ENCODE results near the gene GABARAP. TPM values are rescaled to one million over a fixed set of nuclear protein-coding genes. Genes with fewer than 3 reads are reported as not detected.

Gene GABARAP
- polyA plus RNA-seq, 1 of the 3 experiments (the other 2 are of a cell fraction): 585 TPM

DNA sequence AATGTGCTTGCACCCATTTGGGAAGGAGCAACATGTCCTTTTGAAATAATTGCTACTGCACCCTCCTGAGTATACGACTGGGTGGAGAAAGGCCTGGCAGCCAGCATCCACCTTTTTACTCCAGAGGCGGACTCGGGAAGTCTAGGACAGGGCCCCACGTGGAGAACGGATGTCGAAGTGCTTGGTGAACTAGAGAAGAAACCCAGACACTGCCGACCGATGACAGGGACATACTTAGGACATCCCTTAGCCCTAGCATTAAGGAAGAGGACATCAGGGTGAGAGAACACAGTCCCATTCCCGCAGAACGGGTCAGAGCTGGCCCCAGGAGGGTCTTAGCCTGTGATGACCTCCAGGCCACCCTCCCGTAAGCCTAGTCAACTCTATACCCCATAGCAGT, 48.4 kb upstream of the GABARAP start:
- Histone ChIP-seq H3K9ac (no peak overlapping the region), H3K36me3 (replicated peaks in 1 of 2; ENCODE audit: control insufficient read depth in 1 of 2, insufficient read depth in 2 of 2, low read length in 1 of 2) (no peaks in the 10 kb centered on the region), H3K4me3 (ENCODE audit: low read depth in 2 of 2, low read length in 1 of 2) (no peak overlapping the region), H3K9me3 (no peaks in the 10 kb centered on the region), H3F3A (replicated peaks; ENCODE audit: insufficient read depth) (peaks cover 10% of the 10 kb centered on the region), H3K79me2 (ENCODE audit: insufficient read depth) (no peaks in the 10 kb centered on the region), H3K9me2 (no peaks in the 10 kb centered on the region), H2AFZ (ENCODE audit: low read depth) (no peak overlapping the region), H3K27me3 (ENCODE audit: insufficient read depth) (peaks cover 30% of the 10 kb centered on the region; the same call in 1 of the 2 replicates), H4K20me1 (ENCODE audit: insufficient read depth) (no peaks in the 10 kb centered on the region), H3K4me2 (no peak overlapping the region), H3K27ac (ENCODE audit: low read depth in 2 of 2, low read length in 1 of 2) (no peak overlapping the region), H3K4me1 (ENCODE audit: control insufficient read depth in 1 of 2, insufficient read depth in 2 of 2, low read depth in 1 of 2, low read length in 1 of 2) (peaks cover 0 to 6% of the 10 kb centered on the region in 2 experiments; a peak in 1 of 4 replicates)
- CTCF ChIA-PET: interaction anchor here (3.5 kb wide), 1 partner anchor 9 kb away, joined by 34 read pairs; the partner anchor contains the start of gene SLC2A4
- POLR2A ChIA-PET: no interaction called here
- no peak for DNase-seq
- 56% methylated on average over 9 of the region's 11 CpGs for WGBS (ENCODE audit: low lambda C conversion rate)
- TF ChIP-seq RCOR1 (IDR thresholded peaks at IDR 0.05; ENCODE audit: low read length) (no peak), TAF1 (IDR thresholded peaks at IDR 0.05; ENCODE audit: borderline replicate concordance, low read depth, low read length) (no peak), MEF2A (IDR thresholded peaks at IDR 0.05; ENCODE audit: borderline replicate concordance, low read depth) (no peak), RAD21 (IDR thresholded peaks at IDR 0.05; ENCODE audit: low read length) (no peak), YY1 (IDR thresholded peaks at IDR 0.05; ENCODE audit: low read depth) (no peak), FOXJ3 (CRISPR knock-in tag; IDR thresholded peaks at IDR 0.05) (no peak)
- TF ChIP-seq, protein P1, sequence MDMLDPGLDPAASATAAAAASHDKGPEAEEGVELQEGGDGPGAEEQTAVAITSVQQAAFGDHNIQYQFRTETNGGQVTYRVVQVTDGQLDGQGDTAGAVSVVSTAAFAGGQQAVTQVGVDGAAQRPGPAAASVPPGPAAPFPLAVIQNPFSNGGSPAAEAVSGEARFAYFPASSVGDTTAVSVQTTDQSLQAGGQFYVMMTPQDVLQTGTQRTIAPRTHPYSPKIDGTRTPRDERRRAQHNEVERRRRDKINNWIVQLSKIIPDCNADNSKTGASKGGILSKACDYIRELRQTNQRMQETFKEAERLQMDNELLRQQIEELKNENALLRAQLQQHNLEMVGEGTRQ (IDR thresholded peaks at IDR 0.05; ENCODE audit: borderline replicate concordance, low read depth, low read length): no peak

DNA sequence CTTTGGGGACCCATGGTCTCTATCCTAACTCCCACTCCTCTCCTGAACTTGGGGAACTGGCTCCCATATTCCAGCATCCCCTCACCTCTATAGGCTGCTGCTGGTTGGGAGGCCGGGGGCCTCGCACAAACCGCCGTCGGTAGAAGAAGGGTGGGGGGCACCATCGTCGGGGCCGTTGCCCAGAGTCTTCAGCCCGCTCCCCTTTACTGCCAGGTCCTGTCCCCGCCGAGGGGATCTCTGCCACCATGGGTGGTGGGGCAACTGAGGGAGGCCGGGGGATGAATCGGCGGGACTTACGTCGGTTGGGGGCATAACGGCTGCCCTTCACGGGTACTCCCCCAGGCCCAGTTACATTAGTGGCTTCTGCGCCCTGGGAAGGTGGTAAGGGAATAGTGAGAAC, 47.9 kb upstream of the GABARAP start:
- 61% methylated on average over 8 of the region's 19 CpGs for WGBS (ENCODE audit: low lambda C conversion rate)
- no peak for TF ChIP-seq GABPA (IDR thresholded peaks at IDR 0.05; ENCODE audit: low read depth)
- no peak for TF ChIP-seq TAF1 (IDR thresholded peaks at IDR 0.05; ENCODE audit: borderline replicate concordance, low read depth, low read length)
- TF ChIP-seq YY1 (IDR thresholded peaks at IDR 0.05; ENCODE audit: low read depth): no peak
- no peak for TF ChIP-seq MXI1 (IDR thresholded peaks at IDR 0.05; ENCODE audit: low read depth, low read length)
- TF ChIP-seq JUND (IDR thresholded peaks at IDR 0.05): no peak
- TF ChIP-seq RXRA (IDR thresholded peaks at IDR 0.05; ENCODE audit: borderline replicate concordance, low read depth): no peak
- no peak for TF ChIP-seq RAD21 (IDR thresholded peaks at IDR 0.05; ENCODE audit: low read length)
- no peak for TF ChIP-seq GATA2 (CRISPR knock-in tag; IDR thresholded peaks at IDR 0.05)
- Histone ChIP-seq H3K36me3 (replicated peaks in 1 of 2; ENCODE audit: control insufficient read depth in 1 of 2, insufficient read depth in 2 of 2, low read length in 1 of 2) (no peaks in the 10 kb centered on the region), H3K4me1 (ENCODE audit: control insufficient read depth in 1 of 2, insufficient read depth in 2 of 2, low read depth in 1 of 2, low read length in 1 of 2) (peaks cover 0 to 6% of the 10 kb centered on the region in 2 experiments; a peak in 1 of 4 replicates), H2AFZ (ENCODE audit: low read depth) (no peak overlapping the region), H3K4me3 (ENCODE audit: low read depth in 2 of 2, low read length in 1 of 2) (no peak overlapping the region), H3K27ac (ENCODE audit: low read depth in 2 of 2, low read length in 1 of 2) (no peak overlapping the region), H3F3A (replicated peaks; ENCODE audit: insufficient read depth) (peaks cover 5% of the 10 kb centered on the region), H3K9ac (no peak overlapping the region), H3K79me2 (ENCODE audit: insufficient read depth) (no peaks in the 10 kb centered on the region), H3K9me2 (no peaks in the 10 kb centered on the region), H4K20me1 (ENCODE audit: insufficient read depth) (no peaks in the 10 kb centered on the region), H3K27me3 (ENCODE audit: insufficient read depth) (peaks cover 30% of the 10 kb centered on the region; the same call in 1 of the 2 replicates), H3K9me3 (no peaks in the 10 kb centered on the region), H3K4me2 (no peak overlapping the region)
- ChIA-PET CTCF (interaction anchor here (0.9 to 1.6 kb wide), 3 partner anchors 9 to 244 kb away, joined by 3 to 11 read pairs (median 4); partner anchors contain the start of gene SLC2A4), POLR2A (no interaction called here)
- no peak for DNase-seq
